SK-N-MC (cell line): ENCODE measurements around the gene MRPL49.

Source experiments
- DNase-seq: peaks from one replicate; pipeline ENCODE4 v3.0.0-alpha.2; 2011; ENCODE audit warnings: low read depth, low spot score
- H3K27ac ChIP-seq: fragments of 200-600 bp; sonication (generic); 2 replicates; pipeline ENCODE4 v1.5.1; 2016; ENCODE audit warnings: mixed run types
- H3K36me3 ChIP-seq: fragments of 200-600 bp; sonication (generic); 2 replicates; pipeline ENCODE4 v1.6.1; 2017; ENCODE audit warnings: antibody characterized with exemption, low read length, mixed read lengths; ENCODE audit not compliant: insufficient read depth
- H3K4me3 ChIP-seq: fragments of 200-600 bp; sonication (generic); 2 replicates; pipeline ENCODE4 v1.5.1; 2016
- H3K9ac ChIP-seq: fragments of 200-600 bp; sonication (generic); 2 replicates; pipeline ENCODE4 v1.8.0; 2017; ENCODE audit warnings: mixed run types, mixed read lengths; ENCODE audit not compliant: insufficient read length
- H3K9me3 ChIP-seq: fragments of 200-600 bp; sonication (generic); 2 replicates; pipeline ENCODE4 v1.6.1; 2017; ENCODE audit warnings: low read depth, mild to moderate bottlenecking, antibody characterized with exemption, low read length, moderate library complexity, mixed read lengths
- EZH2 ChIP-seq: fragments of 200-600 bp; sonication (generic); IDR thresholded peaks from one replicate; pipeline ENCODE4 v1.6.1; 2017; ENCODE audit warnings: antibody characterized with exemption
- FOXP2 ChIP-seq: optimal IDR thresholded peaks from 2 replicates; pipeline ENCODE3; 2011; ENCODE audit warnings: mild to moderate bottlenecking, moderate library complexity; ENCODE audit not compliant: insufficient read depth; ENCODE audit errors: extremely low read length, control extremely low read depth
- POLR2AphosphoS5 ChIP-seq: IDR thresholded peaks from 2 replicates; pipeline ENCODE4 v1.6.1; 2012; ENCODE audit warnings: mild to moderate bottlenecking, low read depth, low read length, borderline replicate concordance

MRPL49 gene

DNA sequence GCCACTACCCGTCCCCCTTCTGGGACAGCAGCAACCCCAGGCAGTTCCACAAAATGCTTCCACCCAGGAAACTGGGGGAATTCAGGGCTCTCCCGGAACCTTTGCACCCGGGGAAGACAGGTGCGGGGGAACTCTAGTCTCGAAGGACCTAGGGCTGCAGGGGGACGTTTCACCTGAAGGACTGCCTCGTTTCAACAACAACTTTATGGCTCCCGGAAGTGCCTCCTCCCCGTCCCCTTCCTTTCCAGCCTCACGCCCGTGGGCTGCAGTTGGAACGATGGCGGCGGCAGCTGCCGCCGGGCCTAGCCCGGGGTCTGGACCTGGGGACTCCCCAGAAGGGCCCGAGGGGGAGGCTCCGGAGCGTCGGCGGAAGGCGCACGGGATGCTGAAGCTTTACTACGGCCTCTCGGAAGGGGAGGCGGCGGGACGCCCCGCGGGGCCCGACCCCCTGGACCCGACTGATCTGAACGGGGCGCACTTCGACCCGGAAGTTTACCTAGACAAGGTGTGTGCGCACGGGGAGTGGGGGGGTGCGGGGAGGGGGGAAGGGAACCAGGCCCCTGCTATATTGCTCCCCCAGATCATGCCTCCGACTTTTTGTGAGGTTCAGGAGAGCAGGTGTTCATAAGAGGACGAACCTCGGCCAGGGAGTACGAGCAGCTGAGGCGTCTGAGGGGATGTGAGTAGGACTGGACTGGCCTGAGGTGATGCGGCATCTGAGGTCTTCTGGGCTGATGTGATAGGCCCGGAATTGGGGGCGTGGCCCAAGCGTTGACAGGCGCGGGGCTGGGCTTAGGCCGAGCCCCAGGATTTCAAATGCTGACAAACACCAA lies 25.9 kb upstream of the MRPL49 start, which contains the start of gene VPS51:
Gene VPS51 (plus strand): TSS at position 241 of the 833 bp plus-strand sequence. CDS start 37 bp downstream, at position 278.
- peak within 1 kb of the TSS; percentile 91 for H3K4me3 ChIP-seq
- H3K36me3 ChIP-seq = no peaks in the 10 kb centered on the region
- peak within 1 kb of the TSS; percentile 88 for H3K9ac ChIP-seq
- H3K9me3 ChIP-seq = no peaks in the 10 kb centered on the region
- peak; percentile 76 for DNase-seq
- TF ChIP-seq EZH2 (no peak), POLR2AphosphoS5 (peak; percentile 81), FOXP2 (peak; percentile 86)
- peak within 1 kb of the TSS; percentile 64; the same call in 1 of the 2 replicates for H3K27ac ChIP-seq

DNA sequence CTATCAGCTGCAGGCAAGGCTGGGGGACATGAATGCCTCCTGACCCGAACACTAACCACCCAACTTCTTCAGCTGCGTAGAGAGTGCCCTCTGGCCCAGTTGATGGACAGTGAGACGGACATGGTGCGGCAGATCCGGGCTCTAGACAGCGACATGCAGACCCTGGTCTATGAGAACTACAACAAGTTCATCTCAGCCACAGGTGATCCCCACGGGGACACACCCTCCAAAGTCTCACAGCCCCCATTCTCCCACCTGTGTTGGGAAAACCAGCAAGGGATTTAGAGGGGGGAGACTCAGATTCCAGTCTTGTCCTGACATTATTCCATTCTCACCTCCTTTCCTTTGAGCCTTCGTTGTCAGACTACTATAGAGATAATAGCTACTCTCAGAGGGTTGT lies 25.2 kb upstream of the MRPL49 start:
- DNase-seq = no peak
- Histone ChIP-seq H3K27ac (no peak overlapping the region), H3K36me3 (no peaks in the 10 kb centered on the region), H3K9me3 (no peaks in the 10 kb centered on the region), H3K9ac (peak overlapping the region; percentile 88), H3K4me3 (peak overlapping the region; percentile 91)
- no peak for TF ChIP-seq EZH2
- TF ChIP-seq FOXP2 = no peak

DNA sequence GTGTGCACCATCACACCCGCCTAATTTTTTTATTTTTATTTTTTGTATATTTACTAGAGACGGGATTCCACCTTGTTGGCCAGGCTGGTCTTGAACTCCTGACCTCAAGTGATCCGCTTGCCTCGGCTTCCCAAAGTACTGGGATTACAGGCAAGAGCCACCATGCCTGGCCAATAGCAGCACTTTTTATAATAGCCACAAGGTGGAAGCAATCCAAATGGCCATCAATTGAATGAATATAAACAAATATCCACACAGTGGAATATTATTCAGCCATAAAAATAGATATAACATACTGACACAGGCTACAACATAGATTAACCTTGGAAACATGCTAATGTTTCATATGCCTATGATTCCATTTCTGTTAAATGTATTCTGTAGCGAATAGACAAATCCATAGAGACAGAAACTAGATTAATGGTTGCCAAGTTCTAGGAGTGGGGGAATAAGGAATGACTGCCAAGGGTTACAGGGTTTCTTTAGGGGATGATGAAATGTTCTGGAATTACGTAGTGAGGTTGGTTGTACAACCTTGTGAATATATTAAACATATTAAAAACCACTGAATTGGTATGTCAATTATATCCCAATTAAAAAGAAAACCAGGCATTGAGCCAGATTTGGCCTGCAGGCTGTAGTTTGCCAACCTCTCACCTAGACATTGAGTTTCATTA lies 21.3 kb upstream of the MRPL49 start:
- Histone ChIP-seq H3K4me3 (no peak overlapping the region), H3K27ac (no peak overlapping the region), H3K36me3 (no peaks in the 10 kb centered on the region), H3K9ac (no peak overlapping the region), H3K9me3 (no peaks in the 10 kb centered on the region)
- TF ChIP-seq EZH2 (no peak), FOXP2 (no peak), POLR2AphosphoS5 (no peak)
- no peak for DNase-seq

DNA sequence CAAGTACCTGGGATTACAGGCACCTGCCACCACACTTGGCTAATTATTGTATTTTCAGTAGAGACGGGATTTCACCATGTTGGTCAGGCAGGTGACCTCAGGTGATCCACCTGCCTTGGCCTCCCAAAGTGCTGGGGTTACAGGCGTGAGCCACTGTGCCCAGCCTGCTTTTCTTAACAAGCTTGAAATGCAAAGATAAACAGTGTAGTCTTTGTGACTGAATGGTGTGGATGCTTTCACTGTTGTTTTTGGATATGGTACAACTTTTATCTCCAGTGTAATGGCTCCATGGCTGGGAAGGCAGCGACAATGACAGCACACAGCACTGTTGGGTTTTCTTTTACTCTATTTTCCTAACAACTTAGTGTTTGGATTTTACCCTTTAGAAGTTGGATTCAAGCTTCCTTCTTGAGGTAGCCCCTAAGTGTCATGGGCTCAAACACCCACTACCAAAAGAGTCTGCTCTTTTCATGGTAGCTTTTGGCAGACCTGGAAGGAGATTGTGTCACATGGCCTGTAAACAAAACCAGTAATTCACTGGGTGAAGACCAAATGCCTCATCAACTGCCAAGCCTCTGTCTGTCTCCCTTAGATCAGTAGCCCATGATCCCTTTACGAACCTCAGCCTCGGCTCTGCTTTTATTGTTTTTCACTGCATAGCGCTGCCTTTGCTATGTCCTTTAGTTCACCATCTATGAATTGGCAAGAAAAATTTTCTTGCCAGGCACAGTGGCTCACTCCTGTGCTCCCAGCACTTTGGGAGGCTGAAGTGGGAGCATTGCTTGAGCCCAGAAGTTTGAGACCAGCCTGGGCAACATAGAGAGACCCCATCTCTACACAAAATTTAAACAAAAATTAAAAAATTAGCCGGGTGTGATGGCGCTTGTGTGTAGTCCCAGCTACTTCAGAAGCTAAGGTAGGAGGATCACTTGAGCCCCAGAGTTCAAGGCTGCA lies 19.7 kb upstream of the MRPL49 start:
- TF ChIP-seq EZH2 = no peak
- no peak for TF ChIP-seq FOXP2
- no peak for TF ChIP-seq POLR2AphosphoS5
- no peak overlapping the region for H3K27ac ChIP-seq
- H3K9me3 ChIP-seq = no peaks in the 10 kb centered on the region
- H3K4me3 ChIP-seq = no peak overlapping the region
- DNase-seq = no peak
- H3K9ac ChIP-seq = no peak overlapping the region
- no peaks in the 10 kb centered on the region for H3K36me3 ChIP-seq

DNA sequence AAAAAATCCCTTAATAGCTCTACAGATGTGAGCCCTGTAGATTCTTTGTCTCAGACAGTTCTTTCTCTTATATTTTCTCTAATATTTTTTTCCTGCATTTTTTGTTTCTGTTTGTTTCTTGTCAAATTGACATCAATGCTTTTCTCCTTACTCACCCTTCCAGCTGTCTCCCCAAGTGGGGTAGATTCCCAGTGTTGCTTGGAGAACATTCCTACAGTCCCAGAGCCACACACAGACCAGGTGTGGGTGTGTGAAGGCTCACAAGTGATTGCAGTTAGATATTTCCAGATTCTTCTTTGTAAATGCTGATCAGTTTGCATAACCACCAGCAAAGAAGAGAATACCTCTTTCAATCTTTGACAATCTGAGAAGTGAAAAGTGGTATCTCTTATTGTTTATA lies 18.6 kb upstream of the MRPL49 start:
- TF ChIP-seq EZH2 (no peak), POLR2AphosphoS5 (no peak), FOXP2 (no peak)
- DNase-seq = no peak
- Histone ChIP-seq H3K27ac (no peak overlapping the region), H3K4me3 (no peak overlapping the region), H3K9me3 (no peaks in the 10 kb centered on the region), H3K9ac (no peak overlapping the region), H3K36me3 (no peaks in the 10 kb centered on the region)

DNA sequence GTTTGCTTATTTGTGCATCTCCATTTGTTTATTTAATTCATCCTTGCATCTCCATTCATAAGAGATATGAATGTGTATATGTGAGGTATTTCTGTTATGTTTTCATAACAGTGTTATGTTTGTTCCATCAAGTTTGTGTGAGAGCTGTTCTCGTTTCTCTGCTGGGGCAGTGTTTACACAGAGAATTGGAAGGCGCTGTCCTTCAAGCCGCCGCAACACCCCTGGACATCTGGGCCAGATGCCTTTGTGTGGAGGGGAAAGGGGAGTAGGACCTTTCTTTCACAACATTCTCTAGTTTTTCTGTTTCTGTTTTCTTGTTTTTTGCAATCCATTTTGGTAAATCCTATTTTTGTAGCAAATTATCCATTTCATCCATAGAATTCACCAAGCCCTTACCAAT lies 17.5 kb upstream of the MRPL49 start:
- no peak overlapping the region for H3K27ac ChIP-seq
- DNase-seq = no peak
- no peaks in the 10 kb centered on the region for H3K36me3 ChIP-seq
- TF ChIP-seq FOXP2 (no peak), EZH2 (no peak), POLR2AphosphoS5 (no peak)
- peak overlapping the region; percentile 47 for H3K9ac ChIP-seq
- no peak overlapping the region for H3K4me3 ChIP-seq
- no peaks in the 10 kb centered on the region for H3K9me3 ChIP-seq

DNA sequence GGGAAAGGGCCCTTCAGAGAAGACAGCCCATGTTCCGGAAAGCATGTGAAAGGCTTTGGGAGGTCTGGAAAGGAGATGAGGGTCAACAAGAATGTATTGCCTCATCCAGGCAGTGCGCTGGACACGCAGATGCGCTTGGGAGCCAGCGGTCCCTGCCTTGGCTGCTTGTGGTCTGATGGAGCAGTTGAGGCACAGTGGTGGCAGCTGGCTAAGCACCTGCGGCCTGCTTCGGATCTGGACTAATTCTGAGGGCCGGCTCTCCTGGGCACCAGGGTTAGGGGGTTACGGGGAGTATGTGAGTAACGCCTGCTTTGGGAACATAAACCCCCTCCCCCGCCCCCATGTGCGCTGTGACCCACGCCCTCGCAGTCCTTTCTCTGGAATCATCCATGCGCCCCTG lies 15.0 kb upstream of the MRPL49 start:
- Histone ChIP-seq H3K27ac (no peak overlapping the region), H3K9me3 (no peaks in the 10 kb centered on the region), H3K9ac (no peak overlapping the region), H3K4me3 (no peak overlapping the region), H3K36me3 (no peaks in the 10 kb centered on the region)
- no peak for DNase-seq
- TF ChIP-seq FOXP2 (no peak), EZH2 (no peak), POLR2AphosphoS5 (no peak)
